Glomerular visceral epithelial cell (primary cell): ENCODE results near the gene ZKSCAN3.
"Not testable (repeated sequence)": the region's sequence is repeated elsewhere in the genome, so short reads cannot be mapped to it uniquely, and the experiment has no call there.

Source experiments
- DNase-seq: peaks from one replicate; pipeline ENCODE4 v3.0.0-alpha.2; 2016; ENCODE audit errors: extremely low spot score

Gene ZKSCAN3

DNA sequence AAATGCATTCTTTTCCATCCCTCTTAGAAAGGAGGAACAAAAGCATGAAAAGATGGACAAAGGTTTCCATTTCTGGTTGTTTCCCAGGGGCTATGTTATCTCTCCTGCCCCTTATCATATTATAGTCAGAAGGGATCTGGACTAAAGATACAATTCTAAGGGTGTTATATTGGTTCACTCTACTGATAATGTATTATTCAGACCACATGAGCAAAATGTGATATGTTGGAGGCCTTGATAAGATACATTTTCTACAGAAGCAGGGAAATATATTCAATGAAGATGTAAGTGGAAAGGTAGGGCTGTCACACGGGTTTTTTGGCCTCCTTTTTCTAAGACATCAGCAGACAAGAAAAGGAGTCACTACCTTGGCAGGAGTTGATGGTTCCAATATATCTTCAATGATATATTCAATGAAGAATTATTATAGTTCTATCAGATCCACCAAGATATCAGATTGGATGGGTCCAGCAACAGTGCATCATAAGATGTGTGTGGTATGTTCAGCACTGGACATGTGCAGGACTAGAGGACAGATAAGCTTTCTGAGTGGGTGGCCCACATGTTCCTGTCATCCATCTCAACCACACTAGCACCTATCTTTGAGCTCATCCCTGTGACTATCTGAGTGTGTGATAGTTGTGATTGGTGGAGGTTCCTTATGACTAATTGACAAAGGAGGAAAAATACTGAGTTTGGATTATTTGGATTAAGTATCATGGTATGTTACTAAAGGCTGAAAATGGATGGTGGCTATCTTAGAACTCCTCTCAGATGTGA lies 5.7 kb upstream of the ZKSCAN3 start:
- no peak for DNase-seq

GRCh38 chr6:28345201-28345600 lies 4.5 kb upstream of the ZKSCAN3 start:
- no peak for DNase-seq

GRCh38 chr6:28347119-28347518 lies 2.6 kb upstream of the ZKSCAN3 start:
- no peak for DNase-seq

DNA sequence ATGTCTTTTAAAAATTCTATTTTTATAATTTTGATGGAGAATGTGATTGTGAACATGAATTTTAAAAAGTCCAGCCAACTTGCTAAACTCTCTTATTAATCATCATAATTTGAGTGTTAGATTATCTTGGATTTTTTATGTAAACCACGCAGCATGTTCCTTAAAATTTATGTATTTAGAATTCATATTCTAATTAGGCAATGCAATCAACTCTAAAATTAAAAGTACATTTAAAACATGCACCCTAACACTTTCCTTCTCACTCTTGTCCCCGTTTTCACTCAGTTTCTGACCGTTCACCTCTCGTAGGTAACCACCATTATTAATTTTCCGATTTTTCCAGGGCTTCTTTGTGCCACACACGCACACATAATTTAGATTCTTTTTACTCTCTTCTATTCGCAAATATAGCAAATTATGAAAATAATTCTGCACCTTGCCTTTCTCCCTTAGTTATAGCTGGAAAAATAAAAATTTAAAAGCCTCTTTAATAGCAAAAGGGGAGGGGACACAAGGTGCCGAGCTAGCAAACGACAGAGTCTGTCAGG lies 329 bp upstream of the ZKSCAN3 start:
- DNase-seq: no peak

GRCh38 chr6:28351087-28351486 lies 1.3 kb downstream of the ZKSCAN3 start:
- DNase-seq: no peak

GRCh38 chr6:28351493-28351925 lies 1.8 kb downstream of the ZKSCAN3 start:
- DNase-seq: no peak

DNA sequence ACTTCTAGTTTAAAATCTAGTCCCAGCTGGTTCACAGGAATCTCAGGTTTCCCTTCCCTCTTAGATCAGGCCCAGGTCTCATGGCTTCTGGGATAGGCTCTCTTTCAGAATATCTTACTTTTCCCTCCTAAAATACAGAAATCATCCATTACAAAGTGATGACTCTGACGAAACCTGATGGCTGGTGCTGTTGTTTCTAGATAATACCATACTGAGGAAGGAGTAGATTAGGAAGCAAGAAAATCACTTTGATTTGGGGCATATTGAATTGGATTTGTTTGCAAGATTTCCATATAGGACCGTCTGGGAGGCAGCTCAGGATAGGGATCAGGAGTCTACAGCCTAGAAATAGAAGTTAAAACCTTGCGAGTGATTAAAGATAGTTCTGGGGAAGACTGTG lies 3.6 kb downstream of the ZKSCAN3 start:
- DNase-seq: no peak

- DNase-seq: peak; percentile 58
These were observed 4.4 kb downstream of the ZKSCAN3 start for GRCh38 chr6:28353981-28354676.

DNA sequence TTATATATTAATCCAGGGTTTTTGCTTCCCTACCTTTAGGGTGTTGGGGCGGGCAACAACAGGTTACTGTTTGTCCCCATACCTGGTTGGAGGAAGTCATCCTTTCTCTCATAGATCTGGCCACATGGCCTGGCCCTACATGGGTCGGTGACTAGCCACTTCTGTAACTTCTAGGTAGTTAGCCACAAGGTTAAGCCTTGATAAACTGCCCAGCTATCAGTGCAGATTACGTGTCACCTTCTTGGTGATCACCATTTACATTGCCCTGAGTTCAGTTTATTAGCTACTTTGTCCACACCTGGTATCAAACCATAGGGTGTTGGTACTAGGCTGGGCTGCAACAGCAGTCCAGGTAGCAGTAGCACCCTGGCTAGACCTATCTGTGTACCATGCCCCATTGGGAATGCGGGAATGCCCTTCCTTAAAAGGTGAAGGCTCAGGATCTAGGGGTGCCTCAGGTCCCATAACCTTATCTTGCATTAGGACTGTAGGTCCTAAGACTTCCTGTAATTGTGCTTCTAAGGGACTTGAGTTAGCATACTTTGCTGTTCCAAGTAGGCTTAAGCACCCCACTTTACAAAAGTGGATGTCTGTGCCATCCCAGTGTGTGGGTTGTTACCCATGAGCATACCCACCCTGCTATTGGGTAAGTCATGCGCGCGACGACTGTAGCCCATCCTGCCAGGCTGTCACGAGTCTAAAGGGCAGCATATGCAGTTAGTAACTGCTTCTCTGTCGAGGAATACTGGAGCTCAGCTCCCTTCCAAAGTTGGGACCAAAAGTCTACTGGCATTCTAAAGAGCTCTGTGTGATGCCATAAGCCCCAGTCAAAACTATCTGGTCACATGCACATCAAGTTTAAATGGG lies 5.2 kb downstream of the ZKSCAN3 start:
- no peak for DNase-seq

DNA sequence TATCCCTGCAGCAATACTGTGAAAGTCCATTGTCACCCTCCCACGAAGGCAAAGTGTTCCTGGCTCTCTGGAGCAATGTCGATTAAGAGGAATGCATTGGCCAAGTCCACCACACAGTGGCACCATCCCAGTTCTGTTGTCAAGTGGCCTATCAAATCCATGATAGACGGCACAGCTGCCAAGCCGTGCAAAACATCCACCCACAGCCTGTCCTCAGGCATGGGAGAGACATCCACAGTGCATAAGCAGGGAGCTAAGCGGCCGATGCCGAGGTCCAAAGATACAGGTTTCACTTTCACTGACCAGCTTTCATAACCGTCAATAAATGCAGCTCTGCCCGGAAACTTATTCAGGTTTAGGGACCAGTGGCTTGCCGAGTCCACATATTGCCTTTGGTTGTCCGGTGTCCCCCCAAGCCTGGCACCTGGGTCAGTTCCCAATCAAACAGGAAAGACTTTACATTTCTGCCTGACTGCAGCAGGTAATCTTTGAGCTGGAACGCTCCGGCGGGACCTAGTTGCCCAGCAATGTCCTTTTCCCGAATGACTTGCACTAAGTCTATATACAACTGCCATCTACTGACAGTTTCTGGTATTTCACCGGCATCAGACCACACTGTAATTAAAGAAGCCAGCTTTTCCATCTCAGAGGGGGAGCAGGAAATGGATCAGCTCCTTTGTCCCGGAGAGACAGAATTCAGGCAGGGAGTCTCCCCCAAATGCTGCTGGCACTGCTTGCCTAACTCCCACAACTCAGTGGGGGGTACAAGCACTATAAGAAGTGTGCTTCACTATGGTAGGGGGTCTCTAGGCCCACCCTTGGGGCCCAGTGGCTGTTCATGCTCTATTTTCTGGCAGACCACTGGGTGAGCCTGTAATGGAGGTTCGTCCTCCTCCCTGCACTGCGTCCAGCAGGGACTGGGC lies 6.3 kb downstream of the ZKSCAN3 start:
- DNase-seq: peak; percentile 90

DNA sequence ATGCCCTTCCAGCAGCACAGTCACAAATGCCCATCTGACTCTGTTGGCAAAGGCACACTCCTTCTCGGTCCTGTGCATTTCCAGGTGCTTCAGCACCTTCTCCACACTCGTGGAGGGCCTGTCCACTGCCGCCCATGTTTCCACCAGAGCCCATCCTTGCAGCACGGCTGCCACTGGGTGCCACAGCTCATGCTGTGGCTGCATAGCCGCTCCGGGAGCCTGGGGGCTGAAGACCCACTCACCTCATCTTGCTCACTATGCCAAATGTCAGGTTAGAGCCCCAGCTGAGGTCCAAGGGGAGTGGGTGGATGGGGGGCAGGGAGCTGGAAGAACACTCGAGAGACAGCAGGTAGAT lies 6.9 kb downstream of the ZKSCAN3 start:
- no peak for DNase-seq

GRCh38 chr6:28357036-28357435 lies 7.3 kb downstream of the ZKSCAN3 start:
- DNase-seq: no peak

DNA sequence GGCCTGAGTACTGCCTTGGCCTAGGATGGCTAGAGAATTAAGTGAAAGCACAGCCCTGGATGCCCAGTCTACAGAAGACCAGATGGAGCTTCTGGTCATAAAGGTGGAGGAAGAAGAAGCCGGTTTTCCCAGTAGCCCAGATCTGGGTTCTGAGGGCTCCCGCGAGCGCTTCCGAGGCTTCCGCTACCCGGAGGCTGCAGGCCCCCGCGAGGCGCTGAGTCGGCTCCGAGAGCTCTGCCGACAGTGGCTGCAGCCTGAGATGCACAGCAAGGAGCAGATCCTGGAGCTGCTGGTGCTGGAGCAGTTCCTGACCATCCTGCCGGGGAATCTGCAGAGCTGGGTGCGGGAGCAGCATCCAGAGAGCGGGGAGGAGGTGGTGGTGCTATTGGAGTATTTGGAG lies 9.8 kb downstream of the ZKSCAN3 start:
- not testable (repeated sequence) for DNase-seq

DNA sequence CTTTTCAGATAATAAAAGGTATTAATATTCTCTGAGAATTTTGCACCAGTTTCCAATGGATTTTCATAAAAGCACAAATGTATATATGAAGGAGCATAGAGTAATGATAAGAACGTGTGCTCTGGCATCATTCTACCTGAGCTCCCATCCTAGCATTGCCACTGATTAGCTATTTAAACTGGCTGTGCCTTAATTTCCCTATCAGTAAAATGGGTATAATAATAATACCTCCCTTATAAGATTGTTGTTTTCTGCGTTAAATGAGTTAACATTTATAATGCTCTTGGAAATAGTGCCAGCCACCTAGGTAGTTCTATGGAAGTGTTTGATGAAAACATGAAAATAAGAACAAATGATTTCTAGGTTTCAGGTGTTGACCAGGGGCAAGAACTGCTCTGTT lies 11.2 kb downstream of the ZKSCAN3 start:
- no peak for DNase-seq

DNA sequence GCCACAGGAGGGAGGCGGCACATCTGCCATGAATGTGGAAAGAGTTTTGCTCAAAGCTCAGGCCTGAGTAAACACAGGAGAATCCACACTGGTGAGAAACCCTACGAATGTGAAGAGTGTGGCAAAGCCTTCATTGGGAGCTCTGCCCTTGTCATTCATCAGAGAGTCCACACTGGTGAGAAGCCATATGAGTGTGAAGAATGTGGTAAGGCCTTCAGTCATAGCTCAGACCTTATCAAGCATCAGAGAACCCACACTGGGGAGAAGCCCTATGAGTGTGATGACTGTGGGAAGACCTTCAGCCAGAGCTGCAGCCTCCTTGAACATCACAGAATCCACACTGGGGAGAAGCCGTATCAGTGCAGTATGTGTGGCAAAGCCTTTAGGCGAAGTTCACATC lies 15.8 kb downstream of the ZKSCAN3 start:
- not testable (repeated sequence) for DNase-seq

DNA sequence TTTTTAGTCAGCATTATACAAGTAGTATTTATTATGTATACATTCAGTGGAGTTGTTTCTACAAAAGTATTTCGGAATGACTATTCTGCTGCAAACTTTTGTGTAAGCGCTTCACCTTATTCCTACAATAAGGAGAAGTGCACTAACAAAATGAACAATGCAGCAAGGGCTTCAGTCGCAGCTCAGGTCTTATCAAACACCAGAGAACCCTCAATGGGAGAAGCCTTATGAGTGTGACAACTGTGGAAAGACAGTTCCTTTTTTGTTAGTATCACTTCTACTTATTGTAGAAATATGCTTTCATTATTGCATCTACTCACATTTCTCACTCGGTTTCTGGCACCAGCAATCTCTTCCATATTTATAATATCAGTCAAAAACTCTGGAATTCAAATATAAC lies 18.8 kb downstream of the ZKSCAN3 start:
- no peak for DNase-seq

- no peak for DNase-seq
These were observed 19.7 kb downstream of the ZKSCAN3 start for GRCh38 chr6:28369463-28369862.

DNA sequence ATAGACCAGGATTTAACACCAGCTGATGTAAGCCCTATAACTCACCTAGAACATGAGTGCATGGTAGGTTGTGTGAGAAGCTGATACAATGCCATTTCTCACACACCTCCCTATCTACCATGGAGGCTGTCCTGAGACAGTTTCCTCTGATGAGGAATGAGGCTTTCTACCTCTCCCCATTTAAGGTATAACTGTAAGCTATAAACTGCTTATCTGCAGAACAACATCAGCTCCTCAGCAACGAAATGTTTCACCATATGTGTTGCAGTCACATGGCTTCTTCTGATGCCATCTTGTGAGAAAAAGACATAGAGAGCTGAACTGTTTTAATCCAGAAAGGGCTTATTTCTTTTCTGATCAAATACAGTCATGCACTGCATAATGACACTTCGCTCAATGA lies 20.7 kb downstream of the ZKSCAN3 start:
- no peak for DNase-seq

DNA sequence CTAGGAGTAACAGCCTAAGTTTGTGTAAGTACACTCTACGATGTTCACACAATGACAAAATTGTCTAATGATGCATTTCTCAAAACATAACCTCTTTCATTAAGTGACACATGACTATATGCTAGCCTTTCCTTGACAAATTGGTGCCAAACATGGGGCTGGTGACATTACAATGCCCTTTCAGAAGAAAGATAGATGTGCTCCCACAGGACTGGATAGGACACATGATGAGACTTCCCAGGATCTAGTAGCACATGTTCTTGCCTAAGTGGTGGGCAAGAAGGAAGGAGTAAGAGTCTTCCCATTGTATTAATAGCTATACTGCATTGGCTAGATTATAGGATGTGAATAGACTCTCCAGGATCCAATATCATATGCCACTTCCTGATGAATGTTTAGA lies 21.5 kb downstream of the ZKSCAN3 start:
- DNase-seq: no peak

GRCh38 chr6:28371706-28372451 lies 22.1 kb downstream of the ZKSCAN3 start:
- DNase-seq: peak; percentile 72
